ENCODE measurements around the gene LEMD2.

LEMD2 gene

DNA sequence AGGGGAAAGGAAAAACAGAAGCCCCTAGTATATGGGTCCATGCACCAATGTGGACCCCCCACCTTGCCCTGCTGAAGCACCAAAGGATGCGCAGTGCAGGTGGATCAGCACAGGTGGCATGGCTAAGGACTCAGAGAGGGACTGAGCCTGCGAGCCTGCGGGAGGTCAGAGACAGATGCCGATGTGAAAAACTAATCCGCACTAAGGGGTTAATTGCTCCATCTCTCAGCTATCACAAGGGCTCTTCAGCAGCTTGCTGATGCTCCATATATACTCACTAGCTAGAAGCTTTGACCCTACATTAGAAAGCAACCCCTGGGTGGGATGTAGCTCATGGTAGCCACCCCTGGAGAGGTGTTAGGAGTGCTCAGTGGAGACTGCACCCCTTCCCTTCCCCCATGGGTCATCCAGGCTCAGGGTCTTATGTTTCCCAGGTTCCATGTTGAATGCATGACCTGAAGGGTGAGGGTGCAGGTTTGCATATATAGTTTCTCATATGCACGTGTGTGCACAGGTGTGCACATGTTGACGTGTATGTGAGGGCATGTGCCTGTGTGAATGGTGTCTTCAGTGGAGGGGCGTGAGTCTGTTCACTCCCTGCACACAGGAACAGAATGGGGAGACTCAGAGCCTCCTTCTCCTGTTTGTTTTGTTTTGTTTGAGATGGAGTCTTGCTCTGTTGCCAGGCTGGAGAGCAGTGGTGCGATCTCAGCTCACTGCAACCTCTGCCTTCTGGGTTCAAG, 28.9 kb downstream of the LEMD2 start:
- Histone ChIP-seq H3K36me3 (ENCODE audit: control insufficient read depth, insufficient read depth, low read length, severe bottlenecking) (no peaks in the 10 kb centered on the region), H3K9ac (ENCODE audit: low read length) (no peak overlapping the region), H3K4me1 (ENCODE audit: control insufficient read depth, insufficient read depth, low read length) (peaks cover 7% of the 10 kb centered on the region), H3K4me3 (ENCODE audit: low read length) (no peak overlapping the region), H3K9me3 (ENCODE audit: control insufficient read depth, low read length) (no peaks in the 10 kb centered on the region), H3K27me3 (replicated peaks; ENCODE audit: control insufficient read depth, insufficient read depth, low read length) (peaks cover 19% of the 10 kb centered on the region)
- DNase-seq (ENCODE audit: low read depth) = no peak

DNA sequence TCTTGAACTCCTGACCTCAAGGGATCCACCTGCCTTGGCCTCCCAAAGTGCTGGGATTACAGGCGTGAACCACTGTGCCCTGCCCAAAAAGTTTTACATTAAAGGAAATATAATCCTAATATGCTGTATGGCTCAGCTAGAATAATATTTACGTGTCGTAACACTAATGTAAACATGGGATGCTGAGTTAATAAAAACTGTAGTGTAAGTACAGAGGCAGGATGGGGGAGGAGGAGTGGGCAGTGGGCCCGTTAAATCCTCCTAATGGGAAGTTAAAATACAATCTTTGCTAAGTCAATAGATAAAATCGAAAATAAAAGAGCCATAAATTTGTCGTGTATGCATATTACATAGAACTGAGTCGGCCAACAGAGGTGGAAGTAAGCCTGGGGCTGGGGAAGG, 30.1 kb downstream of the LEMD2 start:
- H3K9ac ChIP-seq (ENCODE audit: low read length) = no peak overlapping the region

DNA sequence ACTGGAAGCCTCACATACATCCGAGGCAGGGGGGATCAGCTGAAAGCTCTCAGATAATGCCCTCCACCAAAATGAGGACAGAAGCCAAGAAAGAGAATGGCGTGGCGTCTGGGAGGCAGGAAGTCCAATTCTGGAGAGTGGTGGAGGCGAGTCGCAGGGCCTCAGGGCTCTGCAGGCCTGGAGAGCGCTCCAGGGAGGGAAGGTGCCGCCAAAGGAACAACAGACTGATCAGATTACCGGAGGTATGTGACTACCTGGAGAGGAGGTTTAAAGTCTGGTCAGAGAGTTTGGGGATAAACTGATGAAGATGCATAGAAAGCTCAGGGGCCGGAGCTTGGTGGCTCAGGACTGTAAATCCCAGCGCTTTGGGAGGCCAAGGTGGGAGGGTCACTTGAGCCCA, 31.0 kb downstream of the LEMD2 start:
- H3K9me3 ChIP-seq (ENCODE audit: control insufficient read depth, low read length) = no peaks in the 10 kb centered on the region
- H3K27me3 ChIP-seq (replicated peaks; ENCODE audit: control insufficient read depth, insufficient read depth, low read length) = peaks cover 22% of the 10 kb centered on the region
- peaks cover 7% of the 10 kb centered on the region for H3K4me1 ChIP-seq (ENCODE audit: control insufficient read depth, insufficient read depth, low read length)
- H3K36me3 ChIP-seq (ENCODE audit: control insufficient read depth, insufficient read depth, low read length, severe bottlenecking) = no peaks in the 10 kb centered on the region
- no peak overlapping the region for H3K4me3 ChIP-seq (ENCODE audit: low read length)
- no peak for DNase-seq (ENCODE audit: low read depth)
- no peak overlapping the region for H3K9ac ChIP-seq (ENCODE audit: low read length)

More for the DNA sequence above, 30.1 kb downstream of the LEMD2 start:
- Histone ChIP-seq H3K27me3 (replicated peaks; ENCODE audit: control insufficient read depth, insufficient read depth, low read length) (peaks cover 19% of the 10 kb centered on the region), H3K4me1 (ENCODE audit: control insufficient read depth, insufficient read depth, low read length) (peaks cover 7% of the 10 kb centered on the region), H3K9me3 (ENCODE audit: control insufficient read depth, low read length) (no peaks in the 10 kb centered on the region), H3K36me3 (ENCODE audit: control insufficient read depth, insufficient read depth, low read length, severe bottlenecking) (no peaks in the 10 kb centered on the region), H3K4me3 (ENCODE audit: low read length) (no peak overlapping the region)
- no peak for DNase-seq (ENCODE audit: low read depth)

DNA sequence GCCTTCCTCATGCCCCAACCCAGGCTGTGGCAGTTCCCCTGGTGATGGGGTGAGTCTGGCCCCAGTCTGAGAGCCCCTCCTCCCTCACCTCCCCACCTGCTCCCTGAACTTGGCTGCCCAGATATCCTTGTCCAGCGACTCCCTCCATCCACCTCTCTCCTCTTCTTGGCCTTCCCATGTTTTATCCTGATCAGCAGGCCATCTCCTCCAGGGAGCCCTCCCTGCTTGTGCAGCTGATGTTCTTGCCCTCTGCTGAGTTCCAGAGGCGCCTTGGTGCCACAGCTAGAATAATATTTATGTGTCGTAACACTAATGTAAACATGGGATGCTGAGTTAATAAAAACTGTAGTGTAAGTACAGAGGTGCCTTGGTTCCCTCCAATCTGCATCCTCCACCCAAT, 31.8 kb downstream of the LEMD2 start:
- Histone ChIP-seq H3K4me1 (ENCODE audit: control insufficient read depth, insufficient read depth, low read length) (peaks cover under 1% of the 10 kb centered on the region), H3K36me3 (ENCODE audit: control insufficient read depth, insufficient read depth, low read length, severe bottlenecking) (no peaks in the 10 kb centered on the region), H3K4me3 (ENCODE audit: low read length) (no peak overlapping the region), H3K9ac (ENCODE audit: low read length) (no peak overlapping the region), H3K9me3 (ENCODE audit: control insufficient read depth, low read length) (no peaks in the 10 kb centered on the region), H3K27me3 (replicated peaks; ENCODE audit: control insufficient read depth, insufficient read depth, low read length) (peaks cover 30% of the 10 kb centered on the region)
- DNase-seq (ENCODE audit: low read depth) = no peak

DNA sequence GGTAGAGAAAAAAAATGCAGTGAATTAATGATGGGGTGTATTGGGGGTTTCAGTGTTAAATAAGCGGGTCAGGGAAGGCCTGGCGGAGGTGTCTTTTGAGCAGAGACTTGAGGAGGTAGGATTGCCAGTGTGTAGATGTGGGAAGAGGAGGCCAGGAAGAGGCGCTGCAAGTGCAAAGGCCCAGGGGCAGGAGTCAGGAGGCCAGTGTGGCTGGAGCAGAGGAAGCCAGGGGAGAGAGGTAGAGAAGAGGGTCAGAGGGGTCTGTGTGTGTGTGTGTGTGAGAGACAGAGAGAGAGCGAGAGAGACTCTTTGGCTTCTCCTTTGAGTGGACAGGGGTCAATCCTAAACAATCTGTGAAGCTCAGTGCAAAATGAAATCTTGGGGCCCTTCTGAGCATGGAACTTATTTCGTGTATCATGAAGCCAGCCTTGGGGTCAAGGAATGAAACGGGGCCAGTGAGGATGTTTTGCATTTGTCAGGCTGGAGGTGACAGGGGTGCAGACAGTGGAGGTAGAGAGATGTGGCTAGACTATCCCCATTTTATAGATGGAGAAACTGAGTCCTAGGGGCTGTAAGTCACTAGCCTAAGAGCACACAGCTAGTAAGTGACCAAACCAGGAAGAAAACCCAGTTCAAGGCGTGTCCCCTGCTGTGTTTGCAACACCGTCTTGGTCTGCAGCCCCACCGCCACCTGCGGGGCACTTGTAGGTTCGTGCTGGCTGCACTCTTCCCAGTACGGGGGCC, 32.5 kb downstream of the LEMD2 start:
- no peak for DNase-seq (ENCODE audit: low read depth)
- Histone ChIP-seq H3K9me3 (ENCODE audit: control insufficient read depth, low read length) (no peaks in the 10 kb centered on the region), H3K4me3 (ENCODE audit: low read length) (no peak overlapping the region), H3K27me3 (replicated peaks; ENCODE audit: control insufficient read depth, insufficient read depth, low read length) (peaks cover 33% of the 10 kb centered on the region), H3K9ac (ENCODE audit: low read length) (no peak overlapping the region), H3K36me3 (ENCODE audit: control insufficient read depth, insufficient read depth, low read length, severe bottlenecking) (no peaks in the 10 kb centered on the region), H3K4me1 (ENCODE audit: control insufficient read depth, insufficient read depth, low read length) (peaks cover 7% of the 10 kb centered on the region)

DNA sequence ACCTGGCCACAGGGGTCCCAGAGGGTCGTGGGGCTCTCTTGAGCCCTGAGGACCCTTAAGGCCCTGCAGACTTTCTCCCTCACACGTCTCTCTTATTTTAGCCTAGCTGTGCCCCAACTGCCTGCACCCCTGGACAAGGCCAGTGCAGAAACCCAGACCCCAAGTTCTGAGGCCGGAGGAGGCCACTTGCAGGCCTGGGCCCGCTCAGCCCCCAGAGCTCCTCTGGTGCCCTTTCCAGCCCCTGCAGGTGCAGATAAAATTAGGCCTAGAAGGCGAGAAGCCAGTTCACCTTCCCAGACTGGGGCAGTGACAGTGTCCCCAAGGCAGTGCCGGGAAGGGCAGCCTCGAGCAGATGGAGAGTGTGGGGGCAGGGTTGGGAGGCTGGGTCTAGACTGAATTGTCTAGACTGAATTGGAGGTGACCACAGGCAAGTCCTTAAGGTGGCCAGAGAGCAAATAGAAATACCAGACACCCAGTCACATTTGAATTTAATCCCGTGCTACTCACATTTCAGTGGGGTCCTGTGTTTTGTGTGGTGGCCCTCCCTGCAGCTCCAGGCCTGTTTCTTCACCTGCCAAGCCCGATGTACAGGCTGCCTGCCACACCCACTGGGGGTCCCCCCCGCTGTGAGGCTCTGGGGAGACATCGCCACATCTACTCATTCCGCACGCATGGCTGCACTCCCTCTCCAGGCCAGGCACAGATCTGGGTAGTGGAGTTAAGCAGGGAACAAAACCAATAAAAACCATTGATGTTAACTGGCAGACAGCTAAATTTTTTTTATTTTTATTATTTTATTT, 33.7 kb downstream of the LEMD2 start:
- DNase-seq (ENCODE audit: low read depth) = no peak
- peaks cover 15% of the 10 kb centered on the region for H3K4me1 ChIP-seq (ENCODE audit: control insufficient read depth, insufficient read depth, low read length)

DNA sequence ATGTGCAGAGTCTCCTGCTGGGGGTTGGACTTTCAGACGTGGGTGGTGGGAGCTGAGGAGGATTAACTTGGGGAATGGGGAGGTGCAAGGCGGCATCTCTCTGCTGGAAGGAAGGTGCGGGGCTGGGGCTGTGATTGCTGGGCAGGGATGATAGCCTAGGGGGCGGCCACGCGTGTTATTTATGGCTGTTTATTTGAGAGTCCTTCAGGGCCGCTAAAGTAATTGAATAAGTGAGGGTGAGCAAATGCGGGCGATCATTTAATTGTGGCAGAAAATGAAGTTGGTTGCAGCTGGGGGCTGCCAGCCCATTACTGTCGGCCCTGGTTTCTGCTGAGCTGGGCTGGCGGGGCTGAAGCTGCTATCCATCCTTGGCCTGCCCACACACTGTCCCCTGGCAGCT, 34.7 kb downstream of the LEMD2 start:
- no peaks in the 10 kb centered on the region for H3K36me3 ChIP-seq (ENCODE audit: control insufficient read depth, insufficient read depth, low read length, severe bottlenecking)
- no peaks in the 10 kb centered on the region for H3K9me3 ChIP-seq (ENCODE audit: control insufficient read depth, low read length)
- peaks cover 15% of the 10 kb centered on the region for H3K4me1 ChIP-seq (ENCODE audit: control insufficient read depth, insufficient read depth, low read length)
- no peak for DNase-seq (ENCODE audit: low read depth)
- H3K9ac ChIP-seq (ENCODE audit: low read length) = no peak overlapping the region
- no peak overlapping the region for H3K4me3 ChIP-seq (ENCODE audit: low read length)
- H3K27me3 ChIP-seq (replicated peaks; ENCODE audit: control insufficient read depth, insufficient read depth, low read length) = peaks cover 33% of the 10 kb centered on the region

More for the DNA sequence above, 33.7 kb downstream of the LEMD2 start:
- Histone ChIP-seq H3K36me3 (ENCODE audit: control insufficient read depth, insufficient read depth, low read length, severe bottlenecking) (no peaks in the 10 kb centered on the region), H3K9ac (ENCODE audit: low read length) (no peak overlapping the region), H3K27me3 (replicated peaks; ENCODE audit: control insufficient read depth, insufficient read depth, low read length) (peaks cover 33% of the 10 kb centered on the region), H3K9me3 (ENCODE audit: control insufficient read depth, low read length) (no peaks in the 10 kb centered on the region), H3K4me3 (ENCODE audit: low read length) (no peak overlapping the region)

DNA sequence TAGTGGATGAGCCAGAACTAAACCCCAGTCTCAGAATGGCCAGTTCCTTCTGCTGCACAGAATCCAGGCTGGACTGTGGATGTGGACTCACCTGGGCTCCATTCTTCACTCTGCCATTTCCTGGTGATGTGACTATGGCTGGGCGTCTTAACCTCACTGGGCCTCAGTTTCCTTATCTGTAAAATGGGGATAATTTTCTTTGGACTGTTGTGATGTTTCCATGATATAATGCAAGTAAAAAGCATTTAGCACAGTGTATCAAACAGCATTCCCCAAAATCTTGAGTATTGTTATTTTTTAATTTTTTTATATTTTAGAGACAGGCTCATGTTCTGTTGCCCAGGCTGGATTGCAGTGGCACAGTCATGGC, 36.3 kb downstream of the LEMD2 start:
- Histone ChIP-seq H3K4me3 (ENCODE audit: low read length) (no peak overlapping the region), H3K27me3 (replicated peaks; ENCODE audit: control insufficient read depth, insufficient read depth, low read length) (peaks cover 30% of the 10 kb centered on the region), H3K4me1 (ENCODE audit: control insufficient read depth, insufficient read depth, low read length) (peaks cover 15% of the 10 kb centered on the region), H3K9me3 (ENCODE audit: control insufficient read depth, low read length) (no peaks in the 10 kb centered on the region), H3K9ac (ENCODE audit: low read length) (no peak overlapping the region), H3K36me3 (ENCODE audit: control insufficient read depth, insufficient read depth, low read length, severe bottlenecking) (no peaks in the 10 kb centered on the region)
- no peak for DNase-seq (ENCODE audit: low read depth)

DNA sequence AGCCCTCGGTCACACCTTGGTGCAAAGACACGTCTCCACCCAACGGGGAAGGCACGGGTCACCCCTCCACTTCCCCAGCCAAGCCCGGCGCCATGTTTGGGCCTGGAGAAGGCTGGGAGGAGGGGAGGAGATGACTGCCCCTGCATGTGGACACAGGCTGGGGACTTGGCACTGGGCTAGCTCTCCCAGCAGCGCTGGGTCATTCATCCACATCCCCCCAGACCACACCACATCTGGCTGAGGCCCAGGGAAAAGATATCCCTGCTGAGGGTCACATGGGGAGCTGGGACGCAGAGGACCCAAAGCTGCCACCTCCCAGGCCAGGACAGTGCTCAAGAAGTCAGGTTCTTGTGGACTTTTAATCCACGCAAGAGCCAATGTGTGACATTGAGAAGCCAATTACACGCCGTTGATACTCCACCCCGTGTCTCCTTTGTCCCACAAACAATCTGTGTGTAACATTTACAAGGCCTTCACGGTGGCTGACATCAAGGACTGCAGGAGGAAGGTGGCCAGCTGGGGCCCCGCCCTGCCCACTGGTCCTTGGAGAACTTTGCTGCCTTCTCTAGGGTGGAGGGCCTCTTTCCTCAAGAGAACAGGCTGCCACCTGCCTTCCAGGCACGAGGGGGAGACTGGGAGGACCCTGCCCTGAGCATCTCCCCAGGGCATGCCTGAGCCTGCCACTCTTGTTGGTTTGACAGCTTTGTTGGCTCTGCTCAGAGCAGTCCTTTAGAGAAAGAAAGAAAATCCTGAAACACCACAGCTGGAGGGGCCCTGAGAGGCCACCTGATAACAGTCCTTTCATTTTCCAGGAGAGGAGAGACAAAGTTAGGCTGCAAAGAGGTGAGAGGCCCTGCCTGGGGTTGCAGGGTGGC, 36.9 kb downstream of the LEMD2 start:
- Histone ChIP-seq H3K36me3 (ENCODE audit: control insufficient read depth, insufficient read depth, low read length, severe bottlenecking) (no peaks in the 10 kb centered on the region), H3K9me3 (ENCODE audit: control insufficient read depth, low read length) (no peaks in the 10 kb centered on the region), H3K4me1 (ENCODE audit: control insufficient read depth, insufficient read depth, low read length) (peaks cover 15% of the 10 kb centered on the region), H3K4me3 (ENCODE audit: low read length) (no peak overlapping the region), H3K27me3 (replicated peaks; ENCODE audit: control insufficient read depth, insufficient read depth, low read length) (peaks cover 24% of the 10 kb centered on the region), H3K9ac (ENCODE audit: low read length) (no peak overlapping the region)
- no peak for DNase-seq (ENCODE audit: low read depth)

DNA sequence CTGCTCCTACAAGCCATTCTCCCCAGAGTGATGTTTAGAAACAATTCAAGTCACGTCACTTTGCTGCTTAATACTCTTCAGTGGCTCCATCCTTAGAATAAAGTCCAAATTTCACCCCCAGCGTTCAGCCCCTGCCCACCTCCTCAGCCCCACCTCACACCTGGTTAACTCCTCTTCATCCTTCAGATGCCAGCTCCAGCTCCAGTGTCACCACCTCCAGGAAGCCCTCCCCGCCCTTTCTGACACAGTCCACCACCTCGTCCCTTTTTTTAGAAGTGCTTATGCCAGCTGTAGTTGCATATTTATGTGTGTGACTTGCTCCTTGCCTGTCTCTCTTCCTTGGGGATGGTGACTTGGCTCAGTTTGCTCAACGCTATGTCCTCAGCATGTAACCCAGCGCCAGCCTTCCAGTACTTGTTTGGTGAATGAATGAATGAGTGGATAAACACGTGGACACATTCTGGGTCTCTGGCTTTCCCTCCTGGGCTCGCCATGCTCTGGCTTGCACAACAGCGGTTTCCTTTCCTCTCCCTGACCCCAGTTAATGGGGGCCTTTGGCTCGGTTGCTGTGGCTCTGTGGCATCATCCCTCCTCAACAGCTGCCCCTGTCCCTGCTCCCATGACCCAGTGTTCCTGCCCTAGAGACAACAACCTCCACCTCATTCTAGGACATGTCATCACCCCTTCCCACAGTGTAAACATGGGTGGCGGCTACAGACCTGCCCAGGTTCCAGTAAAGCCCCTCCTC, 38.5 kb downstream of the LEMD2 start:
- H3K36me3 ChIP-seq (ENCODE audit: control insufficient read depth, insufficient read depth, low read length, severe bottlenecking) = no peaks in the 10 kb centered on the region

More for the DNA sequence above, 38.5 kb downstream of the LEMD2 start:
- H3K27me3 ChIP-seq (replicated peaks; ENCODE audit: control insufficient read depth, insufficient read depth, low read length) = peaks cover 14% of the 10 kb centered on the region
- H3K4me3 ChIP-seq (ENCODE audit: low read length) = no peak overlapping the region
- no peak for DNase-seq (ENCODE audit: low read depth)
- H3K4me1 ChIP-seq (ENCODE audit: control insufficient read depth, insufficient read depth, low read length) = peaks cover 28% of the 10 kb centered on the region
- H3K9me3 ChIP-seq (ENCODE audit: control insufficient read depth, low read length) = no peaks in the 10 kb centered on the region
- H3K9ac ChIP-seq (ENCODE audit: low read length) = no peak overlapping the region

Measured in adipocyte (in vitro differentiated cells).